Epithelial cell of umbilical artery (primary cell): Measurements from ENCODE around the gene ANXA9. TPM values are rescaled to one million over a fixed set of nuclear protein-coding genes. Genes with fewer than 3 reads are reported as not detected.

Source experiments
- total RNA-seq: library from RNA; depleted of rRNA; stranded (reverse); fragments of >200 nt; gene quantifications from 2 replicates; pipeline ENCODE4 v1.2.3, GENCODE V29; 2014

The ANXA9 gene, protein sequence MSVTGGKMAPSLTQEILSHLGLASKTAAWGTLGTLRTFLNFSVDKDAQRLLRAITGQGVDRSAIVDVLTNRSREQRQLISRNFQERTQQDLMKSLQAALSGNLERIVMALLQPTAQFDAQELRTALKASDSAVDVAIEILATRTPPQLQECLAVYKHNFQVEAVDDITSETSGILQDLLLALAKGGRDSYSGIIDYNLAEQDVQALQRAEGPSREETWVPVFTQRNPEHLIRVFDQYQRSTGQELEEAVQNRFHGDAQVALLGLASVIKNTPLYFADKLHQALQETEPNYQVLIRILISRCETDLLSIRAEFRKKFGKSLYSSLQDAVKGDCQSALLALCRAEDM
- not detected in 2 replicates for total RNA-seq

GRCh38 chr1:150981805-150982712 lies at the start of gene ANXA9:
ANXA9 (plus strand) TSS chr1:150982292; CDS start chr1:150983106, 814 bp downstream.

GRCh38 chr1:150974580-150975478 lies 7.3 kb upstream of the ANXA9 start, which contains the start of gene CERS2:
CERS2 (minus strand) TSS chr1:150974835; CDS start chr1:150969090, 5,745 bp downstream.

DNA sequence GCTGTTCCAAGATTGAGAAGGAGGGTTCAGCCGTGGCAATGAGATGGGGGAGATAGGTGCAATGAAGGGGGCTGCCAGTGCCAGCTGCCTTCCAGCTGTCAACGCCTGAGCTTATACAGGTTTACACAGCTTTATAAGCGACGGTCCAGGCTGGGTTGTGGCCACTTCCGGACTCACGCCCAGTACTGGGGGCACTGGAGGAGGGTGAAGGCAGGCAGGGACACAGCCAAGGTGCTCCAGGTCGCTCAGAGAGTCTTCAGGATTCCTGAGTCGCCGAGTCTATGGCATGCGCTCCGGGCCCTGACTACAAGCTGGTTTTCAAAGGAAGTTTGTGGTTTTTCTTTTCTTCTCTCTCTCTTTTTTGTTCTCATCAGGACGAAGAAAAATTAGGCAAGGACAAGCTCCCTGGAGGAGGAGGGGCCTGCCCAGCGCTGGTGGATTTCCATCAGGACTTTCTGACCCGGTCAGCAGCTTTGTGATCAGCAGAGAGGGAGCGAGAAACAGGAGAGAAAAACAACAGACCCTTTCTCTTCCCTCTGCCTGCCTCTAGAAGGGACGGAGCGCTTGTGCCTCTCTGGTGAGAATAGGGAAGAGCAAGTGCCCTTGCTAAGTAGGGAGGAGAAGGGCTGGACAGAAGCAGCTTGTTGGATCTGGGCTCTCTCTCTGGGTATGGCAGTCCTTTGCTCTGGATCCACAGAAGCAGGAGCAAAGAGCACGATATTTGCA lies 24.4 kb downstream of the ANXA9 start, which contains the start of gene MINDY1:
Gene MINDY1 (minus strand): TSS at position 576 of the 726 bp plus-strand sequence. CDS start 4,285 bp downstream, outside the sequence.

DNA sequence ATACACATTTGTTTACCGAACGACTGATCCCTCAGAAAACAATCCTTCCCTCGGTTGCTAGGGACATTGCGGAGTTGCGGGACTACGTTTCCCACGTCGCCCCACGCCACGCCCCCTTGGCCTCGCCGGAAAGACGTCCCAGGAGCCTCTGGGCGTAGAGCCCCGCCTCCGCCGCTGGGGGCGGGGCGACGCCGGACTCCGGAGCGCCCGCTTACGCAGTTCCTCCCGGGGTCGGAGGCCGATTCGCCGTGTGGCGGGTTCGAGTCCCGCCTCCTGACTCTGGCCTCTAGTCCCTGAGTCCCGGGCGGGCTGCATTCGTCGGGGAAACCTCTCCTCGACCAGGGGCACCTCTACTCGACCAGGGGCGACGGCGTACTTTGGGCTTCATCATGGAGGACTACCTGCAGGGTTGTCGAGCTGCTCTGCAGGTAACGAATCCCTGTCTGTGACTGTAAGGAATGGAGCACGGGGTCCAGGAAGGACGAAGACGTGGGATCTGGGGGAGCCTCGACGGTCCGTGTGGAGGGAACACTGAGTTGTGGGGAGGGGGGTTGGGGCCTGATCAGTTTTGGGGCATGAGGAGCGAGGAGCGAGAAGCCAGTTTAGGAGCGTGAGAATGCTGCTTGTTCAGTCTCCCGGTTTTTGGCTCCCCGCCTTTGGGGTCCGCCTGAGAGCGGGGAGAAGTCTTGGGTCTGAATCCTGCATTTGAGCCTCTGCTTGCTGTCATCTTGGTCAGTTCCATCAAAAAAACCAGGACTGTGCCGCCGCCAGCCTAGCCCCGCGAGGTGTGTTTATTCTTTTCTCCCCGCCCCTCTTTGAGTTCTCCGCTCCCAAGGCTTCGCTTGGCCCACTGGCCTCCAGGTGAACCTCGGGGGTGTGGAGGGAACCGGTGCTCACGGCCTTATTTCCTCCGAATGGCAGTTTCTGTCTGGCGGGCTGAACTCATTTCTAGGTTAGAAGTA lies 26.4 kb downstream of the ANXA9 start, which contains the start of gene PRUNE1:
Gene PRUNE1 (plus strand): TSS at position 206 of the 962 bp plus-strand sequence. CDS start 184 bp downstream, at position 390.

DNA sequence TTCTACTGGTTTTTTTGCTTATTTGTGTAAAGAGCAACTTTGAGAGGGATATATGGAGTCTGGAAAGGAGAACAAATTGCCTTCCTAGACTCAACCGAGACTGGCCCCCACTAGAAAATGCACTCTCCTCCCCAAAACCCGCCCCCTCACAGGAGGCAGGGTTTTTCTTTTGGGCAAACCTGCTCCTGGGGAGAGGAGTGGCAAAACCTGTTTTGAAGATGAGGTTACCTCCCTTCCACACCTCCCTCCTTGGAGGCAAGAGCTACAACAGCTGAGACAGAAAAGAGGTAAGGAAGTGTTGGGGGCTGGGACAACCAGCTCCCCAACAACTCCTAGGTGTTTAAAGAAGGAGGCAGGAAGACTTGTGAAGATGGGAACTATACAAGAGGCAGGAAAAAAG lies 54.3 kb downstream of the ANXA9 start, which contains the start of gene BNIPL:
Gene BNIPL (plus strand): TSS at position 231 of the 400 bp plus-strand sequence. CDS start 140 bp downstream, at position 371.

Other genes with a start within 250 kb of the ANXA9 start
- gene CTSS, start 216.5 kb upstream of the ANXA9 start, total RNA-seq = 31.9 and 37.0 TPM in 2 replicates
- 1.9 and 8.7 TPM in 2 replicates for gene CTSK, start 174.0 kb upstream of the ANXA9 start, total RNA-seq
- 14.0 and 28.4 TPM in 2 replicates for gene ARNT, start 105.7 kb upstream of the ANXA9 start, total RNA-seq
- not detected in 2 replicates for gene CTXND2, start 95.2 kb upstream of the ANXA9 start, total RNA-seq
- 28.9 and 42.6 TPM in 2 replicates for gene SETDB1, start 55.9 kb upstream of the ANXA9 start, total RNA-seq
- 61.1 and 71.1 TPM in 2 replicates for gene CERS2, start 7.5 kb upstream of the ANXA9 start, total RNA-seq
- 4.5 and 6.2 TPM in 2 replicates for gene MINDY1, start 24.6 kb downstream of the ANXA9 start, total RNA-seq
- gene PRUNE1, start 26.2 kb downstream of the ANXA9 start, total RNA-seq = 4.2 and 5.0 TPM in 2 replicates
- gene BNIPL, start 54.3 kb downstream of the ANXA9 start, total RNA-seq = 0.32 and 0.46 TPM in 2 replicates
- gene C1orf56, start 65.5 kb downstream of the ANXA9 start, total RNA-seq = 1.3 and 1.5 TPM in 2 replicates
- 67.6 and 76.9 TPM in 2 replicates for gene CDC42SE1, start 77.3 kb downstream of the ANXA9 start, total RNA-seq
- 3.8 and 5.8 TPM in 2 replicates for gene MLLT11, start 78.1 kb downstream of the ANXA9 start, total RNA-seq
- gene GABPB2, start 88.5 kb downstream of the ANXA9 start, total RNA-seq = 4.5 and 6.5 TPM in 2 replicates
- 5.8 and 8.8 TPM in 2 replicates for gene SEMA6C, start 164.3 kb downstream of the ANXA9 start, total RNA-seq
- gene TNFAIP8L2, start 174.4 kb downstream of the ANXA9 start, total RNA-seq = not detected in 2 replicates
- gene LYSMD1, start 183.6 kb downstream of the ANXA9 start, total RNA-seq = 2.6 and 4.4 TPM in 2 replicates
- gene SCNM1, start 183.9 kb downstream of the ANXA9 start, total RNA-seq = 20.4 and 20.5 TPM in 2 replicates
- gene TMOD4, start 193.7 kb downstream of the ANXA9 start, total RNA-seq = not detected in 2 replicates
- gene VPS72, start 207.9 kb downstream of the ANXA9 start, total RNA-seq = 69.8 and 76.7 TPM in 2 replicates
- 45.1 and 48.6 TPM in 2 replicates for gene PIP5K1A, start 216.3 kb downstream of the ANXA9 start, total RNA-seq